Activated CD4-positive, alpha-beta T cell treated with anti-CD3 and anti-CD28 coated beads, Interleukin-2, amount 10 ng/mL, durations not matched to agents 24 days and 14 days (primary cell): ENCODE measurements around the gene PROC. TPM values are rescaled to one million over a fixed set of nuclear protein-coding genes. Genes with fewer than 3 reads are reported as not detected.

ENCODE experiments used
- DNase-seq: peaks from one replicate; pipeline ENCODE4 v3.0.0; 2022
- H3K27ac Mint-ChIP-seq: one replicate; pipeline ENCODE4 v1.8.0; 2022; ENCODE audit warnings: mild to moderate bottlenecking, mixed read lengths
- H3K27me3 Mint-ChIP-seq: one replicate; pipeline ENCODE4 v1.8.0; 2022; ENCODE audit warnings: mixed read lengths
- H3K36me3 Mint-ChIP-seq: one replicate; pipeline ENCODE4 v1.8.0; 2022; ENCODE audit warnings: low read depth, mild to moderate bottlenecking, mixed read lengths
- H3K4me1 Mint-ChIP-seq: one replicate; pipeline ENCODE4 v1.8.0; 2021; ENCODE audit warnings: mixed read lengths
- H3K4me3 Mint-ChIP-seq: one replicate; pipeline ENCODE4 v1.8.0; 2022; ENCODE audit warnings: mild to moderate bottlenecking, moderate library complexity, mixed read lengths
- H3K9me3 Mint-ChIP-seq: one replicate; pipeline ENCODE4 v1.8.0; 2021; ENCODE audit warnings: mixed read lengths
- intact Hi-C: fragments of 100-400 bp; cut with micrococcal nuclease; formaldehyde crosslinking; loops from one replicate; pipeline ENCODE4 v1.15.1; 2023
- total RNA-seq: library from RNA; stranded (reverse); gene quantifications from 2 replicates; pipeline ENCODE4 v1.2.3, GENCODE V29; 2022

The PROC gene
- total RNA-seq, 1 donor from 2014 or later, result 0.12 TPM

- Mint-ChIP-seq H3K4me1 (peaks cover 5% of the 10 kb centered on the region), H3K36me3 (no peaks in the 10 kb centered on the region), H3K4me3 (no peak overlapping the region), H3K27me3 (no peaks in the 10 kb centered on the region), H3K9me3 (no peaks in the 10 kb centered on the region), H3K27ac (no peak overlapping the region)
- intact Hi-C loops, result no loop called here
- no peak for DNase-seq
Measured at GRCh38 chr2:127455566-127456493, 37.6 kb downstream of the PROC start.

DNA sequence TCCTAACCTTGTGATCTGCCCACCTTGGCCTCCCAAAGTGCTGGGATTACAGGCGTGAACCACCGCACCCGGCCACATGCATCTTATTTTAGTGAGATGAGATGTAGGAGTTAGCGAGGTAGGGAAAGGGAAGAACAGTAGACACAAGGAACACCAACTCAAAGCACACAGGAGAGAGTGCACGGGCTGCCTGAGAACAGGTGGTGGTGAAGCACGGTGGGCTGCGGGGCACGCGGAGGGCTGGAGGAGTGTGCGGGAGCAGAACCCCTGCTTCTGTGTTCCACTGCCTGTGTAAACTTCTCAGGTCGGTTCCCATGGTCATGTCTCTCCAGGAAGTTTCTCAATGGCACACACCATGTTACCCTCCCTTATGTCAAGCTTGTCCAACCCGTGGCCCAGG lies 38.7 kb downstream of the PROC start:
- no peak overlapping the region for H3K4me3 Mint-ChIP-seq
- no peaks in the 10 kb centered on the region for H3K9me3 Mint-ChIP-seq
- H3K4me1 Mint-ChIP-seq, result peaks cover 5% of the 10 kb centered on the region
- no peaks in the 10 kb centered on the region for H3K36me3 Mint-ChIP-seq
- intact Hi-C loops, result no loop called here
- H3K27me3 Mint-ChIP-seq, result no peaks in the 10 kb centered on the region
- DNase-seq, result no peak
- no peak overlapping the region for H3K27ac Mint-ChIP-seq

DNA sequence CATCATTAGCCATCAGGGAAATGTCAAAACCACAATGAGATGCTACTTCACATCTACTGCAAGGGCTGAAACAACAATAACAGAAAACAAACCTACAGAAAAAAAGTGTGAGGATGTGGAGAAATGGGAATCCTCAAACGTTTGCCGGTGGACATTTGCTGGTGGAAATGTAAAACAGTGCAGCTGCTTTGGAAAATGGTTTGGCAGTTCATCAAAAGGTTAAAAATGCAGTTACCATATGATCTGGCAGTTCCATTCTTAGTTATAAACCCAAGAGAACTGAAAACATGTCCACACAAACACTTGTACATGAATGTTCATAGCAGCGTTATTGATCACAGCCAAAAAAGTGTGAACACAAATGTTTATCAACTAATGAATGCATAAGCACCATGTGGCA lies 44.2 kb downstream of the PROC start:
- intact Hi-C loops, result loop anchor here (5.0 to 10.0 kb wide), 2 partner anchors 105 to 378 kb away; no protein-coding TSS in a partner anchor
- Mint-ChIP-seq H3K4me3 (no peak overlapping the region), H3K9me3 (no peaks in the 10 kb centered on the region), H3K27me3 (no peaks in the 10 kb centered on the region), H3K4me1 (peaks cover 26% of the 10 kb centered on the region), H3K27ac (peak overlapping the region; percentile 51), H3K36me3 (peaks cover 10% of the 10 kb centered on the region)
- DNase-seq, result no peak

DNA sequence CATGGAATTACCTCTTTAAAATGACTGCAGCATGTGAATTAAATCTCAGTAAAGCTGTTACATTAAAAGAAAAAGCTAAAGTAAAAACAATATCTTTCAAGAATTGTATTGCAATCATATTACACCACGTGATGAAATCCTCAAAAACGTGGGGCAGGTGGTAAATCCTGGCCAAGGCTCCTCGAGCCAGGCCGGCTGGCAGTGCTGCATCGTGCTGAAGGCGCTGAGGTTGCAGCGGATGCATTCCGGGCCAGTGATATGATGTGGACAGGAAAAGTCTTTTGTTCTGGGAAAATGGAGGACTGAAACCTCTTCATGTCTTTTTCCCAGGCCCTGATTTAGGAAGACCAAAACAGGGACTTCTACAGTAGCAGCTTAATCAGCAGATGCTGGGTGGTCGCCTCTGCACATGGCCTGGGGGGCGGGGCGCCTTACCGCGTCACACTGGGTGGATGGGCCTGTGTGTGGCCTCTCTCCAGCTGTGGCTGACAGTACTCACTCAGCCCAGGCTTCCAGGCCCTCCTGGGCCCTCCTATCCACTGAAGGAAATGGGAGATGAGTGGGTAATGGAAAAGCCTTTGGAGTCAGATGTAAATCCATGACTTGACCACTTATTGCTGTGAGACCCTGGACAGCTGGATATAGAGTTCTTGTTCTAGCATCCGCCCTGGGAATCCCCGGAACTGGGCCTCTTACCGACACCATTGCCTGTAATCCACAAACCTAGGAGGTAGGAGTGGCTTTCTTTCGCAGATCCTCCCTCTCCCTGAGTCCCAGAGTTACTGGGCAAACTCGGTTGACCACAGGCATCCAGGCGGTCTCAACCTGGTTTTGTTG lies 45.1 kb downstream of the PROC start:
- H3K36me3 Mint-ChIP-seq, result peaks cover 17% of the 10 kb centered on the region
- peaks cover 3% of the 10 kb centered on the region for H3K9me3 Mint-ChIP-seq
- peaks cover 24% of the 10 kb centered on the region for H3K4me1 Mint-ChIP-seq
- intact Hi-C loops, result loop anchor here (5.0 to 10.0 kb wide), 2 partner anchors 106 to 379 kb away; no protein-coding TSS in a partner anchor
- no peak overlapping the region for H3K27ac Mint-ChIP-seq
- H3K27me3 Mint-ChIP-seq, result no peaks in the 10 kb centered on the region
- H3K4me3 Mint-ChIP-seq, result no peak overlapping the region
- DNase-seq, result no peak

DNA sequence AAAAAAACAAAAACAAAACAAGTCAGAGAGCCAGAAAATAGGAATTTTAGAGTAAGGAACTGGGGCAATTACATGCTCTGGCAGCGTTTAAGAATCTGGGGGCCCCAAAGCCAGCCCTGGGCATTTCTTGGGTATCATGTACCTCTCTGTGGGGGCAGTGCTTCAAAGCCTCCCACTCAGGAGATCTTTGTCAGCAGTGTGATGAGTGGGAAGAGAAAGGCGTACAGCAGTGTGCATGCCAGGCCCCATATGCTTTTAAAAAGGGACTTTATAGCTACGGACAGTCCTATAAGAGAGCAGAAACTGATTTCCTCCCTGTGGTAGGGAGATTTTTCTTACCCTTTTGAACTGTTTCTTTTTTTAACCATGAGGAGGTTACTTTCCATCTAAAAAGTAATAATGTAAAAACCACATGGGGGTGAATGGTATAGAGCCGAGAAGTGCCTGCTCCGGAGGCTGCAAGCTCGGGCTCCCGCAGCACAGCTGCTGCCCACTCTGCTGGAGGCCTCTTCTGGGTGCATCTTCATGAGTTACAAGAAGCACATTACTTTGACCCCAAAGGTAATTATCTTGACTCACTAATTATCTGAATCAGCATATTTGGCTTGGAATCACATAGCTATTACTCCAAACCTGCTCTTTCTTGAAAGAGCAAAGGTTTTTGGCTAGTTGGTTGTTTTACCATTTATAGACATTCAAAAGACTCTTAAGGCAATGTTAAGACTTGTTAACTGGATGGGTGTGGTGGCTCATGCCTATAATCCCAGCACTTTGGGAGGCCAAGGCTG lies 46.4 kb downstream of the PROC start:
- H3K36me3 Mint-ChIP-seq, result peaks cover 25% of the 10 kb centered on the region
- no peaks in the 10 kb centered on the region for H3K27me3 Mint-ChIP-seq
- DNase-seq, result no peak
- peaks cover 24% of the 10 kb centered on the region for H3K4me1 Mint-ChIP-seq
- peaks cover 3% of the 10 kb centered on the region for H3K9me3 Mint-ChIP-seq
- H3K4me3 Mint-ChIP-seq, result peak overlapping the region; percentile 21
- peak overlapping the region; percentile 66 for H3K27ac Mint-ChIP-seq
- intact Hi-C loops, result loop anchor here (2.0 to 10.0 kb wide), 4 partner anchors 54 to 380 kb away; partner anchors contain the start of gene MAP3K2

GRCh38 chr2:127465258-127465657 lies 47.0 kb downstream of the PROC start:
- no peak for DNase-seq
- H3K27me3 Mint-ChIP-seq, result no peaks in the 10 kb centered on the region
- H3K9me3 Mint-ChIP-seq, result peaks cover 3% of the 10 kb centered on the region
- peak overlapping the region; percentile 21 for H3K4me3 Mint-ChIP-seq
- intact Hi-C loops, result loop anchor here (2.0 to 10.0 kb wide), 3 partner anchors 54 to 380 kb away; partner anchors contain the start of gene MAP3K2
- H3K27ac Mint-ChIP-seq, result peak overlapping the region; percentile 66
- peaks cover 27% of the 10 kb centered on the region for H3K36me3 Mint-ChIP-seq
- peaks cover 24% of the 10 kb centered on the region for H3K4me1 Mint-ChIP-seq

GRCh38 chr2:127469051-127469450 lies 50.8 kb downstream of the PROC start:
- Mint-ChIP-seq H3K36me3 (peaks cover 30% of the 10 kb centered on the region), H3K4me1 (peaks cover 18% of the 10 kb centered on the region), H3K4me3 (no peak overlapping the region), H3K27me3 (no peaks in the 10 kb centered on the region), H3K9me3 (peaks cover 3% of the 10 kb centered on the region), H3K27ac (no peak overlapping the region)
- DNase-seq, result no peak
- intact Hi-C loops, result loop anchor here (10.0 kb wide), 1 partner anchor 384 kb away; no protein-coding TSS in a partner anchor

DNA sequence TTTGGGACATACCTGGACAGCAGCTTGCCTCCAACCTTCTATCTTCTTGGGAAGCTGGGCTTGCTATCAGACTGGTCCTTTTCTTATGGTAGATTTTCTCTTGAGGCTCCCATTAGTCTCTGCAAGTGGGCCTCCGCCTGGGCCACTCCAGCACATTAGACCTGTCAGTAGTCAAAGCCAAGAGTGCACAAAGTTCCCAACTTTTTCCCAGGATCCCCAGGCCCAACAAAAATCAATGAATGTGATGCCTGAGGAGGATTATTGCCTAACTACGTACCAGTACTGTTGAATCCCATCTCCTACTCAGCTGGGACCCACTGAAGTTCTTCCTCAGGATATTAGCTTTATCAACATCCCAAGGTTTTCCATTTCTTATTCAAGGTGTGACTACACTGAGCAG lies 51.7 kb downstream of the PROC start:
- Mint-ChIP-seq H3K27ac (no peak overlapping the region), H3K27me3 (no peaks in the 10 kb centered on the region)

DNA sequence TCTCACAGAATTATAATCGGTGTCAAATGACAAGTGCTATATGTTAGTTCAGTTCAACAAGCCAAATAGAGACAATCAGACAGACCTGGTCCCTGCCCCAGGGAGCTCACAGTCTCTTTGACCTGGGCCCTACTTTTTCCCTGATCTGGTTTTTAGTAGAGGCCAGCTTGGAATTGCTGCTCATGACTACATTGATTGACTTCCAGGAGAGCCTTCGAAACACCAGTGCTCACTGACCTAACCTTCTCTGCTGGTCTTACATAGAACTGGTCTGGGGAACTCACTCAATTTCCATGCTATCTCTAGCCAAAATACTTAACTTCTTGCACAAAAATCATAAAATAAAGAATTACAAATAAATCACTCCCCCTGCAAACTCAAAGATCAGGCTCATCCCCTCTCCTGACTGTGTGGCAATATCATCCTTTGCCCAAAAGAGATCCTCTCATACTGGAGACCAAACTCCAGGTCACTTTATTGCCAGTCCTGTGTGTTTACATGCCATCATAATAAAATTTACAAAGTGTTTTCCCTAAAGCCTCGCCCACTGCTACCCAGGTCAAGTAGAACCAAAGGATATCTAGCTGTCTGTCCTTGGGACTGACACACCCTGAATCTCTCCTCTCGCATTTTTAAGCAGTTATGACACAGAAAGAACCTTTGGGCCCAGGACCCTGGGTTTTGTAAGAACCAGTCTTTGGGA lies 53.2 kb downstream of the PROC start:
- no peaks in the 10 kb centered on the region for H3K27me3 Mint-ChIP-seq
- peaks cover 31% of the 10 kb centered on the region for H3K36me3 Mint-ChIP-seq
- peaks cover 2% of the 10 kb centered on the region for H3K4me1 Mint-ChIP-seq
- peaks cover 9% of the 10 kb centered on the region for H3K9me3 Mint-ChIP-seq
- DNase-seq, result no peak
- H3K4me3 Mint-ChIP-seq, result no peak overlapping the region
- no peak overlapping the region for H3K27ac Mint-ChIP-seq
- intact Hi-C loops, result no loop called here

More for the DNA sequence above, 51.7 kb downstream of the PROC start:
- H3K9me3 Mint-ChIP-seq, result peaks cover 3% of the 10 kb centered on the region
- intact Hi-C loops, result loop anchor here (10.0 kb wide), 1 partner anchor 385 kb away; no protein-coding TSS in a partner anchor
- H3K36me3 Mint-ChIP-seq, result peaks cover 27% of the 10 kb centered on the region
- H3K4me3 Mint-ChIP-seq, result no peak overlapping the region
- DNase-seq, result no peak
- peaks cover 11% of the 10 kb centered on the region for H3K4me1 Mint-ChIP-seq

DNA sequence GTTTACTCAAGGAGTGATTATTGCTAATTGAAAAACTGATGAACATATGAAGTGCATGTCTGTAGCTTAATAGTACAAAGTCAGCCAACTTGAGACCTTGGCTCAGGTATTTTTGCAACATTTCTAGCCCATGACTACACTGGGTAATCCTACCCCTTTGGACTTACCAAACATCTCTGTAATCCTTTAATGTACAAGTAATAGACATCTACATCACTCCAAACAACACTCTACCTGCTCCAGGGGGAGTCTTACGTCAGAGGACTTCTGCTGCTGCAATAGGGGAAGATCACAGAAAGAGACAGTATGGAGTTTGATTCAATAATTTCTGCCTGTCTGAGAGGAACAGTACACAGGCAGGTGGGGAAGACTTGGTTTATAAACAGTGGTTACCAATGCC lies 54.0 kb downstream of the PROC start:
- intact Hi-C loops, result loop anchor here (2.0 kb wide), 1 partner anchor 75 kb away; no protein-coding TSS in a partner anchor
- peaks cover 31% of the 10 kb centered on the region for H3K36me3 Mint-ChIP-seq
- no peak overlapping the region for H3K27ac Mint-ChIP-seq
- H3K27me3 Mint-ChIP-seq, result no peaks in the 10 kb centered on the region
- H3K4me1 Mint-ChIP-seq, result peaks cover 2% of the 10 kb centered on the region
- H3K4me3 Mint-ChIP-seq, result no peak overlapping the region
- DNase-seq, result no peak
- peaks cover 9% of the 10 kb centered on the region for H3K9me3 Mint-ChIP-seq

GRCh38 chr2:127475788-127476187 lies 57.6 kb downstream of the PROC start:
- peaks cover 6% of the 10 kb centered on the region for H3K9me3 Mint-ChIP-seq

More at GRCh38 chr2:127475788-127476187, 57.6 kb downstream of the PROC start:
- DNase-seq, result no peak
- Mint-ChIP-seq H3K27ac (no peak overlapping the region), H3K36me3 (peaks cover 16% of the 10 kb centered on the region), H3K27me3 (no peaks in the 10 kb centered on the region), H3K4me1 (no peaks in the 10 kb centered on the region), H3K4me3 (no peak overlapping the region)
- intact Hi-C loops, result loop anchor here (5.0 kb wide), 2 partner anchors 183 to 278 kb away; partner anchors contain the start of gene ERCC3
